Neural cell (in vitro differentiated cells): ENCODE measurements around the gene ADCK2. TPM values are rescaled to one million over a fixed set of nuclear protein-coding genes. Genes with fewer than 3 reads are reported as not detected.

Source experiments
- H2AFZ ChIP-seq: fragments of 200-600, 300-800 bp; sonication (generic), shearing (Covaris generic); 2 replicates; pipeline ENCODE4 v1.6.0; 2014; ENCODE audit warnings: low read depth, mild to moderate bottlenecking, antibody characterized with exemption, low read length, moderate library complexity
- H3F3A ChIP-seq: fragments of 200-600 bp; shearing (Covaris generic); 2 replicates; pipeline ENCODE4 v1.6.1; 2016; ENCODE audit warnings: mild to moderate bottlenecking, moderate library complexity, mixed read lengths, antibody characterized with exemption, low read length; ENCODE audit not compliant: insufficient read depth, poor library complexity, severe bottlenecking
- H3K27ac ChIP-seq: fragments of 200-600, 300-800 bp; sonication (generic), shearing (Covaris generic); 2 replicates; pipeline ENCODE4 v1.5.1; 2014; ENCODE audit warnings: mild to moderate bottlenecking, low read length, moderate library complexity
- H3K27me3 ChIP-seq: fragments of 300-800, 200-600 bp; sonication (generic), shearing (Covaris generic); 2 replicates; pipeline ENCODE4 v1.6.0; 2014; ENCODE audit warnings: mild to moderate bottlenecking, low read depth, low read length, moderate library complexity; ENCODE audit not compliant: insufficient read depth
- H3K36me3 ChIP-seq: fragments of 300-800, 200-600 bp; sonication (generic), shearing (Covaris generic); 2 replicates; pipeline ENCODE4 v1.5.1; 2014; ENCODE audit warnings: mild to moderate bottlenecking, antibody characterized with exemption, low read length, moderate library complexity; ENCODE audit not compliant: insufficient read depth
- H3K4me2 ChIP-seq: fragments of 300-800, 200-600 bp; sonication (generic), shearing (Covaris generic); 2 replicates; pipeline ENCODE4 v1.6.0; 2014; ENCODE audit warnings: mild to moderate bottlenecking, low read length
- H3K4me3 ChIP-seq: fragments of 300-800, 200-600 bp; sonication (generic), shearing (Covaris generic); 2 replicates; pipeline ENCODE4 v1.5.1; 2014; ENCODE audit warnings: mild to moderate bottlenecking, low read length, moderate library complexity
- H3K79me2 ChIP-seq: fragments of 200-600 bp; shearing (Covaris generic); replicated peaks from 2 replicates; pipeline ENCODE4 v1.6.0; 2014; ENCODE audit warnings: mild to moderate bottlenecking, low read length, moderate library complexity; ENCODE audit not compliant: insufficient read depth
- H3K9ac ChIP-seq: fragments of 300-800, 200-600 bp; sonication (generic), shearing (Covaris generic); 2 replicates; pipeline ENCODE4 v1.6.1; 2016; ENCODE audit warnings: mild to moderate bottlenecking, low read length, mixed read lengths
- H3K9me2 ChIP-seq: fragments of 200-600 bp; shearing (Covaris generic); 2 replicates; pipeline ENCODE4 v1.6.1; 2016; ENCODE audit warnings: mild to moderate bottlenecking, low read length, mixed read lengths; ENCODE audit not compliant: insufficient read depth
- H3K9me3 ChIP-seq: fragments of 200-600, 300-800 bp; sonication (generic), shearing (Covaris generic); 2 replicates; pipeline ENCODE4 v1.6.1; 2016; ENCODE audit warnings: mild to moderate bottlenecking, mixed run types, low read length, moderate library complexity, mixed read lengths
- H4K20me1 ChIP-seq: fragments of 200-600 bp; shearing (Covaris generic); 2 replicates; pipeline ENCODE4 v1.6.1; 2016; ENCODE audit warnings: mild to moderate bottlenecking, mixed run types; ENCODE audit not compliant: insufficient read depth
- EP300 ChIP-seq: fragments of 450-650 bp; conservative IDR thresholded peaks from 2 replicates; pipeline ENCODE4 v1.6.1; 2014; ENCODE audit warnings: antibody characterized with exemption, mild to moderate bottlenecking, moderate library complexity; ENCODE audit not compliant: poor library complexity, severe bottlenecking
- EZH2 ChIP-seq: fragments of 200-600, 300-800 bp; shearing (Covaris generic), sonication (generic); IDR thresholded peaks from 2 replicates; pipeline ENCODE4 v1.6.1; 2014; ENCODE audit warnings: antibody characterized with exemption, low read length, borderline replicate concordance, mild to moderate bottlenecking; ENCODE audit not compliant: insufficient read depth, poor library complexity, severe bottlenecking
- MXI1 ChIP-seq: fragments of 450-650 bp; conservative IDR thresholded peaks from 2 replicates; pipeline ENCODE4 v1.6.1; 2014; ENCODE audit warnings: antibody characterized with exemption, mild to moderate bottlenecking; ENCODE audit not compliant: poor library complexity, severe bottlenecking
- POLR2AphosphoS5 ChIP-seq: IDR thresholded peaks from 2 replicates; pipeline ENCODE4 v1.6.1; 2012
- RAD21 ChIP-seq: fragments of 450-650 bp; conservative IDR thresholded peaks from 2 replicates; pipeline ENCODE4 v1.6.1; 2014; ENCODE audit warnings: antibody characterized with exemption, mild to moderate bottlenecking, moderate library complexity
- SMC3 ChIP-seq: fragments of 450-650 bp; conservative IDR thresholded peaks from 2 replicates; pipeline ENCODE4 v1.6.1; 2014; ENCODE audit warnings: antibody characterized with exemption, mild to moderate bottlenecking, moderate library complexity; ENCODE audit not compliant: poor library complexity
- polyA plus RNA-seq: library from polyadenylated mRNA; depleted of rRNA; stranded (reverse); fragments of >200 nt; gene quantifications from 2 replicates; pipeline ENCODE4 v1.2.3, GENCODE V29; 2014
- TF ChIP-seq, protein P1 (sequence below): fragments of 450-650 bp; IDR thresholded peaks from 2 replicates; pipeline ENCODE4 v1.5.1; 2014; ENCODE audit warnings: antibody characterized with exemption, mild to moderate bottlenecking, moderate library complexity; ENCODE audit not compliant: poor library complexity, severe bottlenecking
- TF ChIP-seq, protein P2 (sequence below): IDR thresholded peaks from 2 replicates; pipeline ENCODE4 v1.6.1; 2012; ENCODE audit warnings: borderline replicate concordance

ADCK2 gene
- polyA plus RNA-seq, 1 donor from 2014 or later: 20.2 TPM

DNA sequence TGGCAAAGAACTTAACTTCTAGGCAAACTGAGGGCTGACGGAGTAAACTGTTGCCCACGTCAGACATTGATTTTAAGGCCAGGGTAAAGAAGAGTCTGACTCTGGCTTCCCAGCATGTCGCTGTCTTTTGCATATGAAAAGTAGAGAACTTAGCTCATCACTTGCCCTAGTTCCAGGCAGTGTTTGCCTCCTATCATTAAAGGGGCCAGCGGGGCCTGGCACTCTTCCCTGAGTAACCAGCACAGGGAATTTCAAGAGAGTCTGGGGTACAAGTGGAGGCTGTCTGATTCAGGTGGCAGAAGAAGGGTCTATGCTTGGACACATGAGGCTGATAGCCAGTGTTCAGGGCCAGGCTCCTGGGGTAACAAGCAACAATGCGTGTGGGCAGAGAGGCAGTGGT is 36.9 kb upstream of the ADCK2 start:
- no peak overlapping the region for H2AFZ ChIP-seq
- H3K9me2 ChIP-seq: no peaks in the 10 kb centered on the region
- H3K27ac ChIP-seq: no peak overlapping the region
- H3K9ac ChIP-seq: no peak overlapping the region
- H3K27me3 ChIP-seq: no peaks in the 10 kb centered on the region
- H3F3A ChIP-seq: no peaks in the 10 kb centered on the region
- no peak overlapping the region for H3K4me3 ChIP-seq
- no peaks in the 10 kb centered on the region for H4K20me1 ChIP-seq
- H3K9me3 ChIP-seq: no peaks in the 10 kb centered on the region
- no peaks in the 10 kb centered on the region for H3K36me3 ChIP-seq
- H3K79me2 ChIP-seq: peaks cover 33% of the 10 kb centered on the region
- no peak overlapping the region for H3K4me2 ChIP-seq
- no peak for TF ChIP-seq EZH2

DNA sequence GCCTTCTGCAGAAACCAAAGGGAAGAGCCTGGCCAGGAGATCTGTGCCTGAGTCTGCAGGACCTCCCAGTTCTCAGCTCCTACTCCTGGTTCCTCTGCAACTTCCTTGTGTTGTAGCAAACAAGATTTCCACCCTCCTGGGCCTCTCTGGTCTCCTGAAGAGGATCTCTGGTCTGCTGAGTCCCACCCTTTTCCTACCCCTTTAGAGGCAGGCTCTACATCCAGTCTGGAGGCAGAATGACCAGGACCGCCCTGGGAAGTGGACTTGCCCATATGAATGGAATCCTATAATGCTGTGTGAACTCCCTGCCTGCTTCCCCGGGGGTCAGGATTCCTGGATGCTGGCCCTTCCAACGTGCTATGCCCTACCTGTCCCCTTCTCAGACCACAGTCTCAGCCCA is 35.3 kb upstream of the ADCK2 start:
- H3K4me3 ChIP-seq: no peak overlapping the region
- H3K36me3 ChIP-seq: no peaks in the 10 kb centered on the region
- H2AFZ ChIP-seq: no peak overlapping the region
- no peaks in the 10 kb centered on the region for H3K9me2 ChIP-seq
- peaks cover 38% of the 10 kb centered on the region for H3K79me2 ChIP-seq
- H3K27me3 ChIP-seq: no peaks in the 10 kb centered on the region
- H3K9ac ChIP-seq: no peak overlapping the region
- no peak overlapping the region for H3K4me2 ChIP-seq
- no peaks in the 10 kb centered on the region for H4K20me1 ChIP-seq
- H3K27ac ChIP-seq: no peak overlapping the region
- no peak for TF ChIP-seq POLR2AphosphoS5
- no peak for TF ChIP-seq RAD21
- no peak for TF ChIP-seq SMC3
- TF ChIP-seq, protein P1, sequence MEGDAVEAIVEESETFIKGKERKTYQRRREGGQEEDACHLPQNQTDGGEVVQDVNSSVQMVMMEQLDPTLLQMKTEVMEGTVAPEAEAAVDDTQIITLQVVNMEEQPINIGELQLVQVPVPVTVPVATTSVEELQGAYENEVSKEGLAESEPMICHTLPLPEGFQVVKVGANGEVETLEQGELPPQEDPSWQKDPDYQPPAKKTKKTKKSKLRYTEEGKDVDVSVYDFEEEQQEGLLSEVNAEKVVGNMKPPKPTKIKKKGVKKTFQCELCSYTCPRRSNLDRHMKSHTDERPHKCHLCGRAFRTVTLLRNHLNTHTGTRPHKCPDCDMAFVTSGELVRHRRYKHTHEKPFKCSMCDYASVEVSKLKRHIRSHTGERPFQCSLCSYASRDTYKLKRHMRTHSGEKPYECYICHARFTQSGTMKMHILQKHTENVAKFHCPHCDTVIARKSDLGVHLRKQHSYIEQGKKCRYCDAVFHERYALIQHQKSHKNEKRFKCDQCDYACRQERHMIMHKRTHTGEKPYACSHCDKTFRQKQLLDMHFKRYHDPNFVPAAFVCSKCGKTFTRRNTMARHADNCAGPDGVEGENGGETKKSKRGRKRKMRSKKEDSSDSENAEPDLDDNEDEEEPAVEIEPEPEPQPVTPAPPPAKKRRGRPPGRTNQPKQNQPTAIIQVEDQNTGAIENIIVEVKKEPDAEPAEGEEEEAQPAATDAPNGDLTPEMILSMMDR: no peak
- TF ChIP-seq EP300: no peak
- TF ChIP-seq, protein P2, sequence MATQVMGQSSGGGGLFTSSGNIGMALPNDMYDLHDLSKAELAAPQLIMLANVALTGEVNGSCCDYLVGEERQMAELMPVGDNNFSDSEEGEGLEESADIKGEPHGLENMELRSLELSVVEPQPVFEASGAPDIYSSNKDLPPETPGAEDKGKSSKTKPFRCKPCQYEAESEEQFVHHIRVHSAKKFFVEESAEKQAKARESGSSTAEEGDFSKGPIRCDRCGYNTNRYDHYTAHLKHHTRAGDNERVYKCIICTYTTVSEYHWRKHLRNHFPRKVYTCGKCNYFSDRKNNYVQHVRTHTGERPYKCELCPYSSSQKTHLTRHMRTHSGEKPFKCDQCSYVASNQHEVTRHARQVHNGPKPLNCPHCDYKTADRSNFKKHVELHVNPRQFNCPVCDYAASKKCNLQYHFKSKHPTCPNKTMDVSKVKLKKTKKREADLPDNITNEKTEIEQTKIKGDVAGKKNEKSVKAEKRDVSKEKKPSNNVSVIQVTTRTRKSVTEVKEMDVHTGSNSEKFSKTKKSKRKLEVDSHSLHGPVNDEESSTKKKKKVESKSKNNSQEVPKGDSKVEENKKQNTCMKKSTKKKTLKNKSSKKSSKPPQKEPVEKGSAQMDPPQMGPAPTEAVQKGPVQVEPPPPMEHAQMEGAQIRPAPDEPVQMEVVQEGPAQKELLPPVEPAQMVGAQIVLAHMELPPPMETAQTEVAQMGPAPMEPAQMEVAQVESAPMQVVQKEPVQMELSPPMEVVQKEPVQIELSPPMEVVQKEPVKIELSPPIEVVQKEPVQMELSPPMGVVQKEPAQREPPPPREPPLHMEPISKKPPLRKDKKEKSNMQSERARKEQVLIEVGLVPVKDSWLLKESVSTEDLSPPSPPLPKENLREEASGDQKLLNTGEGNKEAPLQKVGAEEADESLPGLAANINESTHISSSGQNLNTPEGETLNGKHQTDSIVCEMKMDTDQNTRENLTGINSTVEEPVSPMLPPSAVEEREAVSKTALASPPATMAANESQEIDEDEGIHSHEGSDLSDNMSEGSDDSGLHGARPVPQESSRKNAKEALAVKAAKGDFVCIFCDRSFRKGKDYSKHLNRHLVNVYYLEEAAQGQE: no peak
- TF ChIP-seq MXI1: no peak
- no peaks in the 10 kb centered on the region for H3F3A ChIP-seq
- H3K9me3 ChIP-seq: no peaks in the 10 kb centered on the region

DNA sequence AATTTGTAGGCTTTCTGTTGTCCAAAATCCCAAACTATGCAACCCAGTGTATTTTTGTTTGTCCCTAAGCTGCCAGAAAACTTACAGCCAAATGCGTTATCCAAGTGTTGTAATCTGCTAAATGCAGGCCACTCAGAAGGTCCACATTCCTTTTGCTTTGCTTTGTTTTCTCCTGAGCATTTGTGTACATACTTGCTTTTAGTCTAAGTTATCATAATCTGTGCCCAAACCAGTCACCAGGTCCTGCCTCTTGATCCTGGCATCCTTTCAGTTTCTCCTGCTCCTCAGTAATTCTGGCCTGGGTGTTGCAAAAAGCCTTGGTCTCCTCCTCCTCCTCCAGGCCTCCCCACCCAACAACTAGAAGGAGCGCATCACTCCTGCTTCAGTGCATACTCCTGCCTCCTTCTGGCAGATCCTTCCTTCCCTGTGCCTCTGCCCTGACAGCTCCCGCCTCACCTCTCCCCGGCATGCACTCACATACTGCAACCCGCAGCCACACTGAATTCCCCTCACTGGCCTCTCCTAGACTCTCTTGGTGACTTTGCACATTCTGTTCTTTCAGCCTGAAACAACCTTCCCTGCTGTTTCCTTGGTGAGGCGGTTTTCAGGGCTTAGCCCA is 34.5 kb upstream of the ADCK2 start:
- Histone ChIP-seq H3K9me2 (no peaks in the 10 kb centered on the region), H3K27me3 (no peaks in the 10 kb centered on the region), H3K36me3 (no peaks in the 10 kb centered on the region), H3K9me3 (no peaks in the 10 kb centered on the region), H3K4me2 (peak overlapping the region; percentile 14), H3K79me2 (peaks cover 37% of the 10 kb centered on the region), H3F3A (no peaks in the 10 kb centered on the region), H3K9ac (no peak overlapping the region), H2AFZ (no peak overlapping the region), H3K4me3 (peak overlapping the region; percentile 95), H4K20me1 (no peaks in the 10 kb centered on the region), H3K27ac (no peak overlapping the region)
- TF ChIP-seq, protein P2: no peak
- TF ChIP-seq, protein P1: peak; percentile 32
